Measurements from ENCODE around the gene GABRD.

DNA sequence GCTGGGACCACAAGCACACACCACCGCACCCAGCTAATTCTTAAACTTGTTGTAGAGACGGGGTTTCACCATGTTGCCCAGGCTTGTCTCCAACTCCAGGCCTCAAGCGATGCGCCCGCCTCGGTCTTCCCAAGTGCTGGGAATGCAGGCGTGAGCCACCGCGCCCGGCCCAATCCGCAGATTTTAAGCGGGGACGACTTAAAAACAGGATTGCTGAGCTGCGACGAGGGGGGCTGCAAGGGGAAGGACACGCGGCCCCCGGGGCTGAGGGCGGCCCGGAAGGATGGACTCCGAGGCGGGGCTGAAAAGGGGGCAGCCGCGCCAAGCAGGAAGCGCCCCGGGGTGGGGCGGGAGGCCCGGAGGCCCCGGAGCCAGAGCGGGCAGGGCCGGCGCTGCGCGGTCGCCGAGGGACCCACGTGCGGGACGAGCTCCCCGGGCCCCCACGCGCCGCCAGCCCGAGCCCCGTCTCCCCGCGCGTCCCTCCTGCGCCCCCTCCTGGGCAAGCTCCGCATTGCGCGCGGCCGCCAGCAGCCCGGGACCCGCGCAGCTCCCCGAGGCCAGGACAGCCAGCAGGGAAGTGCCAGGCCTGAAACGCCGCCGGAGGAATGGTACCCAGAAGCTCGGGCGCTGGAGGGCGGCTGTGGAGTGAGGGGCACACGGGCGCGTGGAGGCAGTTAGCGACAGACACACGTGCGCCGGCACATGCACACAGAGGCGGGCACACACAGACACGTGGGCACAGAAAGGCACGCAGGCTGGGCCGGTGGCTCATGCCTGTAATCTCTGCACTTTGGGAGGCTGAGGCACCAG is 25.6 kb downstream of the GABRD start:
- TF ChIP-seq EZH2phosphoT487 (IDR thresholded peaks at IDR 0.05; ENCODE audit: borderline replicate concordance, low read length) (no peak), CTCF (IDR thresholded peaks at IDR 0.05; ENCODE audit: low read depth, low read length, poor library complexity, severe bottlenecking) (peak; percentile 74)
